Gastroesophageal sphincter (tissue), 3 donors: ENCODE data around the gene TTLL8.

Experiments
- EP300 ChIP-seq: sonication (generic); formaldehyde crosslinking; IDR thresholded peaks from one replicate; pipeline ENCODE4 v1.6.1; 2017; ENCODE audit warnings: antibody characterized with exemption, mild to moderate bottlenecking
- POLR2A ChIP-seq, 2 donors: fragments of 450-650 bp; IDR thresholded peaks; one replicate each; pipeline ENCODE4 v1.6.1; 2017; ENCODE audit warnings: antibody characterized with exemption in 2 of 2, mild to moderate bottlenecking in 2 of 2, moderate library complexity in 1 of 2
- TF ChIP-seq, protein P1 (sequence below), 4 experiments: fragments of 200-600 bp in 2 of 4; fragments of 450-650 bp in 2 of 4; sonication (generic) in 1 of 4; IDR thresholded peaks; one replicate each; pipeline ENCODE4 v1.5.1; 2017 to 2019; ENCODE audit warnings: antibody characterized with exemption in 4 of 4, mild to moderate bottlenecking in 2 of 4, moderate library complexity in 2 of 4

DNA sequence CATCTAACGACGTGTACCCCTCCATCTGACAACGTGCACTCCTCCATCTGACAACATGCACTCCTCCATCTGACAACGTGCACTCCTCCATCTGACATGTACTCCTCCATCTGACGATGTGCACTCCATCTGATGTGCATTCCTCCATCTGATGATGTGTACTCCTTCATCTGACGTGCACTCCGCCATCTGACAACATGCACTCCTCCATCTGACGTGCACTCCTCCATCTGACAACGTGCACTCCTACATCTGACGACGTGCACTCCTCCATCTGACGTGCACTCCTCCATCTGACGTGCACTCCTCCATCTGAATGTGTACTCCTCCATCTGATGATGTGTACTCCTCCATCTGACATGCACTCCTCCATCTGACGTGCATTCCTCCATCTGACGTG lies 37.5 kb downstream of the TTLL8 start:
- TF ChIP-seq EP300 (no peak), POLR2A (IDR thresholded peaks at IDR 0.05) (no peak)
- TF ChIP-seq, protein P1, sequence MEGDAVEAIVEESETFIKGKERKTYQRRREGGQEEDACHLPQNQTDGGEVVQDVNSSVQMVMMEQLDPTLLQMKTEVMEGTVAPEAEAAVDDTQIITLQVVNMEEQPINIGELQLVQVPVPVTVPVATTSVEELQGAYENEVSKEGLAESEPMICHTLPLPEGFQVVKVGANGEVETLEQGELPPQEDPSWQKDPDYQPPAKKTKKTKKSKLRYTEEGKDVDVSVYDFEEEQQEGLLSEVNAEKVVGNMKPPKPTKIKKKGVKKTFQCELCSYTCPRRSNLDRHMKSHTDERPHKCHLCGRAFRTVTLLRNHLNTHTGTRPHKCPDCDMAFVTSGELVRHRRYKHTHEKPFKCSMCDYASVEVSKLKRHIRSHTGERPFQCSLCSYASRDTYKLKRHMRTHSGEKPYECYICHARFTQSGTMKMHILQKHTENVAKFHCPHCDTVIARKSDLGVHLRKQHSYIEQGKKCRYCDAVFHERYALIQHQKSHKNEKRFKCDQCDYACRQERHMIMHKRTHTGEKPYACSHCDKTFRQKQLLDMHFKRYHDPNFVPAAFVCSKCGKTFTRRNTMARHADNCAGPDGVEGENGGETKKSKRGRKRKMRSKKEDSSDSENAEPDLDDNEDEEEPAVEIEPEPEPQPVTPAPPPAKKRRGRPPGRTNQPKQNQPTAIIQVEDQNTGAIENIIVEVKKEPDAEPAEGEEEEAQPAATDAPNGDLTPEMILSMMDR (IDR thresholded peaks at IDR 0.05): no peak
